HCT116 (cell line): ENCODE data around the gene PTPN7.

Experiments
- CBX3 ChIP-seq: IDR thresholded peaks from 2 replicates; pipeline ENCODE4 v1.6.1; 2012; ENCODE audit warnings: low read depth
- EZH2 ChIP-seq: fragments of 200-600 bp; sonication (generic); IDR thresholded peaks from 2 replicates; pipeline ENCODE4 v1.6.1; 2017; ENCODE audit warnings: antibody characterized with exemption, mixed run types
- EZH2phosphoT487 ChIP-seq: fragments of 200-600 bp; IDR thresholded peaks from 2 replicates; pipeline ENCODE4 v1.6.1; 2018; ENCODE audit warnings: antibody characterized with exemption, borderline replicate concordance
- FOSL1 ChIP-seq: IDR thresholded peaks from 2 replicates; pipeline ENCODE4 v1.6.1; 2012; ENCODE audit warnings: low read depth
- JUND ChIP-seq: IDR thresholded peaks from 2 replicates; pipeline ENCODE4 v1.6.1; 2012
- POLR2A ChIP-seq: IDR thresholded peaks from 2 replicates; pipeline ENCODE4 v1.7.0; 2011; ENCODE audit warnings: borderline replicate concordance; ENCODE audit not compliant: insufficient read depth, insufficient read length; ENCODE audit errors: extremely low read depth
- POLR2AphosphoS5 ChIP-seq: IDR thresholded peaks from 2 replicates; pipeline ENCODE4 v1.6.1; 2011; ENCODE audit warnings: mild to moderate bottlenecking, low read depth, low read length, moderate library complexity
- SIN3A ChIP-seq: IDR thresholded peaks from 2 replicates; pipeline ENCODE4 v1.6.1; 2012; ENCODE audit warnings: low read depth
- SP1 ChIP-seq: IDR thresholded peaks from 2 replicates; pipeline ENCODE4 v1.6.1; 2012; ENCODE audit warnings: low read depth
- YY1 ChIP-seq: IDR thresholded peaks from 2 replicates; pipeline ENCODE4 v1.6.1; 2011; ENCODE audit warnings: low read length, low read depth, moderate library complexity, mild to moderate bottlenecking; ENCODE audit not compliant: insufficient replicate concordance; ENCODE audit errors: extremely low read depth
- TF ChIP-seq, protein P1 (sequence below), 3 experiments: fragments of 200-600 bp in 1 of 3; sonication (generic) in 1 of 3; IDR thresholded peaks in 2 of 3; conservative IDR thresholded peaks in 1 of 3; 2 replicates each; pipeline ENCODE4 v1.5.1; 2012 to 2017; ENCODE audit warnings: low read depth in 2 of 3, low read length in 2 of 3, antibody characterized with exemption in 1 of 3, borderline replicate concordance in 1 of 3, control low read depth in 1 of 3, mild to moderate bottlenecking in 1 of 3, mixed read lengths in 1 of 3, mixed run types in 1 of 3, moderate library complexity in 1 of 3; ENCODE audit not compliant: insufficient read depth in 1 of 3
- TF ChIP-seq, protein P2 (sequence below): IDR thresholded peaks from 2 replicates; pipeline ENCODE4 v1.6.1; 2012

GRCh38 chr1:202187041-202187671 is 26.8 kb upstream of the PTPN7 start:
- no peak for TF ChIP-seq POLR2AphosphoS5
- TF ChIP-seq EZH2phosphoT487: no peak
- TF ChIP-seq, protein P1, sequence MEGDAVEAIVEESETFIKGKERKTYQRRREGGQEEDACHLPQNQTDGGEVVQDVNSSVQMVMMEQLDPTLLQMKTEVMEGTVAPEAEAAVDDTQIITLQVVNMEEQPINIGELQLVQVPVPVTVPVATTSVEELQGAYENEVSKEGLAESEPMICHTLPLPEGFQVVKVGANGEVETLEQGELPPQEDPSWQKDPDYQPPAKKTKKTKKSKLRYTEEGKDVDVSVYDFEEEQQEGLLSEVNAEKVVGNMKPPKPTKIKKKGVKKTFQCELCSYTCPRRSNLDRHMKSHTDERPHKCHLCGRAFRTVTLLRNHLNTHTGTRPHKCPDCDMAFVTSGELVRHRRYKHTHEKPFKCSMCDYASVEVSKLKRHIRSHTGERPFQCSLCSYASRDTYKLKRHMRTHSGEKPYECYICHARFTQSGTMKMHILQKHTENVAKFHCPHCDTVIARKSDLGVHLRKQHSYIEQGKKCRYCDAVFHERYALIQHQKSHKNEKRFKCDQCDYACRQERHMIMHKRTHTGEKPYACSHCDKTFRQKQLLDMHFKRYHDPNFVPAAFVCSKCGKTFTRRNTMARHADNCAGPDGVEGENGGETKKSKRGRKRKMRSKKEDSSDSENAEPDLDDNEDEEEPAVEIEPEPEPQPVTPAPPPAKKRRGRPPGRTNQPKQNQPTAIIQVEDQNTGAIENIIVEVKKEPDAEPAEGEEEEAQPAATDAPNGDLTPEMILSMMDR (IDR thresholded peaks at IDR 0.05 in 2 of 3, conservative IDR thresholded peaks at IDR 0.05 in 1 of 3; ENCODE audit: borderline replicate concordance in 1 of 3, insufficient read depth in 1 of 3, low read depth in 2 of 3, low read length in 2 of 3): no peak
- no peak for TF ChIP-seq EZH2
- no peak for TF ChIP-seq CBX3
- TF ChIP-seq POLR2A: no peak
- TF ChIP-seq, protein P2, sequence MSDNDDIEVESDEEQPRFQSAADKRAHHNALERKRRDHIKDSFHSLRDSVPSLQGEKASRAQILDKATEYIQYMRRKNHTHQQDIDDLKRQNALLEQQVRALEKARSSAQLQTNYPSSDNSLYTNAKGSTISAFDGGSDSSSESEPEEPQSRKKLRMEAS: no peak
- no peak for TF ChIP-seq SP1
- no peak for TF ChIP-seq FOSL1
- no peak for TF ChIP-seq SIN3A
- TF ChIP-seq YY1: no peak
- TF ChIP-seq JUND: no peak
